ENCODE measurements around the gene LRP3.

DNA sequence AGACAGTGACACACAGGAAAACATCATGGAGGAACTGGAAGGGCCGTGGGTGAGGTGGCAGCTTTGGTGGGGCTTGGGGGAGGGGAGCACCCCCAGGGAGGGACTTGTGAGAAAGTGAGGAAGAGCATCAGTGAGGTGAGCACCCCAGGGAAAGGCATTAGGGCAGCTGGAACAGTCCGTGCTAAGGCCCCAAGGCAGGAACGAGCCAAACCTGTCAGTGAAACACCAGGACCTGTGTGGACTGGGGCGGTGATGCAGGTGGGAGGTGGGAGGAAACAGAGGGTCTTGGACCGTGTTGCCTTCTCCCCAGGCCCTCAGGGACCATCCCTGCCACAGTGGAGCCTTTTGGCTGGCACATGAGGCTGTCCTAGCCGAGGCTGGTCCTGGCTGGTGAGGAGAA, 48.8 kb downstream of the LRP3 start:
- no peak for TF ChIP-seq GATA3 (IDR thresholded peaks at IDR 0.05; ENCODE audit: low read depth, low read length)
- TF ChIP-seq GATA2 (IDR thresholded peaks at IDR 0.05; ENCODE audit: low read depth, low read length): no peak

Data from SH-SY5Y (cell line).